ENCODE measurements around the gene CXorf49. TPM values are rescaled to one million over a fixed set of nuclear protein-coding genes. Genes with fewer than 3 reads are reported as not detected.
"Not testable (repeated sequence)": the region's sequence is repeated elsewhere in the genome, so short reads cannot be mapped to it uniquely, and the experiment has no call there.

CXorf49 gene
- total RNA-seq (2014; rRNA removed; shearing (Covaris generic)): not detected in 2 replicates
- polyA plus RNA-seq (2015; cell fraction: cytosol; rRNA removed): not detected in 2 replicates
- not detected in 2 replicates for polyA plus RNA-seq (2015; cell fraction: nucleus; rRNA removed)

DNA sequence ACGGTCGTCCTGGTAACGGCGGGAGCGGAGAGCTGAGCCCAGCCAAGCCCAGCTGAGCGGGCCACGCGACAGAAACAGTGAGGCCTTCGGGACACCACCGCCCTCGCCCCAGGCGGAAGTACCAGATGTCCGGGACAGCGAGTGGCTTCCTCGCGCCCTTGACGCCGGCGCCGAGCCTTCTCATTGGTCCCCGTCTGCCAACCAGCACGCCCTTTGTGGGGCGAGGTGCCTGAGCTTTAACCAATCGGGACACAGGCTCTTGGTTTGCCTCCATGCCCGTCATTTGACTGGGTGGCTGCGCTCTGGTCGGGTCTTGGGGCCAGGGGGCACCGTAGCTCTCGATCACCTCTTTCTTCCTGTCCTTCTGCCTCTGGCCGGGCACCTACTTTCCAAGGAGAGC is at the start of gene CXorf49:
Gene CXorf49 (minus strand): TSS at position 101 of the 400 bp plus-strand sequence. CDS start 134 bp downstream, outside the sequence.
- DNase-seq (ENCODE audit: low read depth): not testable (repeated sequence)

- not testable (repeated sequence) for DNase-seq (ENCODE audit: low read depth)
Measured at GRCh38 chrX:71767134-71767533, 49.0 kb upstream of the CXorf49 start.

GRCh38 chrX:71765613-71766012 is 47.5 kb upstream of the CXorf49 start:
- DNase-seq (ENCODE audit: low read depth): not testable (repeated sequence)

- not testable (repeated sequence) for DNase-seq (ENCODE audit: low read depth)
Measured at GRCh38 chrX:71764832-71765231, 46.7 kb upstream of the CXorf49 start.

DNA sequence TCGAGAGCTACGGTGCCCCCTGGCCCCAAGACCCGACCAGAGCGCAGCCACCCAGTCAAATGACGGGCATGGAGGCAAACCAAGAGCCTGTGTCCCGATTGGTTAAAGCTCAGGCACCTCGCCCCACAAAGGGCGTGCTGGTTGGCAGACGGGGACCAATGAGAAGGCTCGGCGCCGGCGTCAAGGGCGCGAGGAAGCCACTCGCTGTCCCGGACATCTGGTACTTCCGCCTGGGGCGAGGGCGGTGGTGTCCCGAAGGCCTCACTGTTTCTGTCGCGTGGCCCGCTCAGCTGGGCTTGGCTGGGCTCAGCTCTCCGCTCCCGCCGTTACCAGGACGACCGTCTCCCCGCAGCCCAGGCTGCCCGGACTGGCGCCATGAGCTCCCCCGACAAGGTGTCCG is 45.0 kb upstream of the CXorf49 start, which contains the start of gene CXorf49B:
Gene CXorf49B (plus strand): TSS at position 301 of the 400 bp plus-strand sequence. CDS start 75 bp downstream, at position 376.
- not testable (repeated sequence) for DNase-seq (ENCODE audit: low read depth)

DNA sequence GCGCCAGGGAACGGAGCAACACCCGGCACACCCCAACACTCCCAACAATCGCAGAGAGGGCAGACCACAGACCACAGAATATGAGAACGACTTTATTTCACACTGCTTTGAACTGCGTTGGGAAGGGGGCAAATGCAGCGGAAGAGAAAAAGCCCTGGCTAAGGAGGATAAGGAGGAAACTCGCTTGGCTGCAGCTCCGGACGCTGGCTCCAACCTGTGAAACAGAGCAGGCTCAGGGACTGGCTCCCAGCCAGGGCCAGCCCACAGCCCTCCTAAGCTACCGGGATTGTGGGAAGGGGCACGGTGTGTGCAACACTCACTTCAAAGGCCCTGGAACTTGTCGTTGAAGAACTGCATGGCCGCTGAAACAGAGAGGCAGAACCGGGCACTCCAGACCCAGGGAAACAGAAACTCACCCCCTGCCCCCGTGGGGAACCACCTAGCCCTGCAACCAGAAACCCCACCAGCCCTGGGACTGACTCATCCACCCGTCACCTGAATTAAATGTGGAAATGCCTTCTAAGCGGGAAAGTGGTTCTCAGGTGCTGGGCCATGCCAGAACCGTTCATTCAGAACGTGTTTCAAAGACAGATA is 42.7 kb upstream of the CXorf49 start:
- not testable (repeated sequence) for DNase-seq (ENCODE audit: low read depth)

DNA sequence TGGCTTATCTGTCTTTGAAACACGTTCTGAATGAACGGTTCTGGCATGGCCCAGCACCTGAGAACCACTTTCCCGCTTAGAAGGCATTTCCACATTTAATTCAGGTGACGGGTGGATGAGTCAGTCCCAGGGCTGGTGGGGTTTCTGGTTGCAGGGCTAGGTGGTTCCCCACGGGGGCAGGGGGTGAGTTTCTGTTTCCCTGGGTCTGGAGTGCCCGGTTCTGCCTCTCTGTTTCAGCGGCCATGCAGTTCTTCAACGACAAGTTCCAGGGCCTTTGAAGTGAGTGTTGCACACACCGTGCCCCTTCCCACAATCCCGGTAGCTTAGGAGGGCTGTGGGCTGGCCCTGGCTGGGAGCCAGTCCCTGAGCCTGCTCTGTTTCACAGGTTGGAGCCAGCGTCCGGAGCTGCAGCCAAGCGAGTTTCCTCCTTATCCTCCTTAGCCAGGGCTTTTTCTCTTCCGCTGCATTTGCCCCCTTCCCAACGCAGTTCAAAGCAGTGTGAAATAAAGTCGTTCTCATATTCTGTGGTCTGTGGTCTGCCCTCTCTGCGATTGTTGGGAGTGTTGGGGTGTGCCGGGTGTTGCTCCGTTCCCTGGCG is 2.3 kb upstream of the CXorf49 start:
- DNase-seq (ENCODE audit: low read depth): not testable (repeated sequence)

GRCh38 chrX:71719195-71719594 is 1.1 kb upstream of the CXorf49 start:
- DNase-seq (ENCODE audit: low read depth): not testable (repeated sequence)

- DNase-seq (ENCODE audit: low read depth): not testable (repeated sequence)
Measured at GRCh38 chrX:71716323-71716722, 1.8 kb downstream of the CXorf49 start.

DNA sequence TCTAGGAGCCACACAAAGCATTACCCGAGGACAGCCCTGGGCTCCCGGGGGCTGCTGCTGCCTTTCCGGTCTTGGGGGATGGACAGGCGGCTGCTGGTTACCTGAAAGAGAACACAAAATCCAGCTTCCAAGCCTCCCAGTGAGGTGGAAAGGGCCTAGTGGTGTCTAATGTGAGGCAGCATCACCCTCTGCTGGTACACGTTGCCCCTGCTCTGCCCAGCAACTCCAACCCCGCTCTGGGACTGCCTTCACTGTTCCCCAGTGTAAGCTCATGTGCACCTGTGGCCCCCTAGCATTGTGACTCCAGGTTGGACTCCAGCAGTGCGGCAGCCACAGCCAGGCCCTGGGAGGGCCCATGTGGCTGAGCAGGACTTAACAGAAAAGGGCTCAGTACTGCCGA is 2.5 kb downstream of the CXorf49 start:
- DNase-seq (ENCODE audit: low read depth): not testable (repeated sequence)

DNA sequence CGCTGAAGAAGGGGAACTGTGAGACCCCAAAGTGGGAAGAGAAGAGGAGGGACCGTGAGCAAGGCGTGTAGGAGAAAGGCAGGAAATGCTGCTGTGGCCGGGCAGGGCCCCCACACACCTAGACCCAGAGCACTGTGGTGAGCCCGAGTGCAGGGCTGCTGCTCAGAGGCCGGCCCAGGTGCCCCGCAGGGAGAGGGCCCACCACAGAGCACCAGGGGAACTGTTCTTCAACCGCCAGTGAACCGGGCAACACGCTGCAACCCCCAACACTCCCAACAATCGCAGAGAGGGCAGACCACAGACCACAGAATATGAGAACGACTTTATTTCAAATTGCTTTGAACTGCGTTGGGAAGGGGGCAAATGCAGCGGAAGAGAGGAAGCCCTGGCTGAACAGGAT is 4.0 kb downstream of the CXorf49 start:
- not testable (repeated sequence) for DNase-seq (ENCODE audit: low read depth)

DNA sequence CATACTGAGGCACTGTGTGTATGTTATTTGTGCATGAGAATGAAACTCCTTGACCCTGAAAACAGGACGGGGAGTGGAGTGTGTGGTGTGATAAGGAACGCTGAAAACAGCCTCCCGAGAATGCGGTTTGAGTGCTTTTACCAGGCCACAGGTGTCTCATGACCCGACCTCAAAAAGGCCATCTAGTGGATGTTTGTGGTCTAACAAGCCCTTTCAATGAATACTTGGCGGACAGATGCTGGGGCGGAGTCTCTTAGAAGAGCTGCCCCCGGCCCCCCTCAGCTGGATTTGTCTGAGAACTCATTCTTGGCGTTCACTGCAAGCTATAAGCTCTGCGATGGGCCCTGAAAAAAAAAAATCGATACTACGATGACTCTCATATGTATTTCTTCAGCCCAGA is 15.2 kb downstream of the CXorf49 start:
- not testable (repeated sequence) for DNase-seq (ENCODE audit: low read depth)

GRCh38 chrX:71699023-71699344 is 19.1 kb downstream of the CXorf49 start:
- not testable (repeated sequence) for DNase-seq (ENCODE audit: low read depth)

- not testable (repeated sequence) for DNase-seq (ENCODE audit: low read depth)
Measured at GRCh38 chrX:71698299-71699022, 19.6 kb downstream of the CXorf49 start.

DNA sequence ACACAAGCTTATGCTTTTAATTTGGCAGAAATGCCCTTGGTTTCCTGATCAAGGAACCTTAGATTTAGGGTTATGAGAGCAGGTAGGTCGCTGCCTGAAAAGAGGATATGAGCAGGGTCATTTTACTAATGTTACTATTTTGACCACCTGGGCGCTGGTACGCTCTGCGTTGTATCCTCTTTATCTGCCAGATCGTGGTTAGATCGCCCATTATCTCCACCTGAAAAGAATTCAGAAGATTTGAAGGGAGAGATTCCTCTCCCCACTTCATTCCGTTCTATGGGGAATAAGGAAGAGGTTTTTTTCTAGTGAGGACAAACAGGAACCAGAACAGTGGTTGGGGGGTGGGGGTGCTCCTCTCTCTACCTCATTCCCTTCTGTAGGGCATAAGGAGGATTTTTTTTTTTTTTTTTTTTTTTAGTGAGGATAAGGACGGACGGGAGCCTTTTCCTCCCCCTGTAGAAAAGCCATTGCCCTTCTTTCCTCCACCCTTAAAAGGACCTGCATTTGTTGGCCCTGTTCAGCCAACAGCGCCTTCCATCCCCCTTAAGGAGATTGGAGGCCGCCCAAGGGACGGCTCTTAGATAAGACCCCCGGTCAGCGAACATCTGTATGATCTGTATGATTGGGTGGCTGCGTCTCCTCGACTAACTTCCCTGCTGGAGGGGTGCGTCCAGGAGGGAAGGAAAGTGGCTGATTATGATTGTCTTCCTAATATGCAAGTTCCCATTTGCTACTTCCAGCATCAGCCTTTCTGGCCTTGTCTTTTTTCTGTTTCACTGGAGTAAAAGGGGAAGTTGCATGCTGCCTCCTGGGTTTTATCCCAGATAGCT is 20.4 kb downstream of the CXorf49 start:
- DNase-seq (ENCODE audit: low read depth): not testable (repeated sequence)

- not testable (repeated sequence) for DNase-seq (ENCODE audit: low read depth)
Measured at GRCh38 chrX:71696641-71697465, 21.2 kb downstream of the CXorf49 start.

DNA sequence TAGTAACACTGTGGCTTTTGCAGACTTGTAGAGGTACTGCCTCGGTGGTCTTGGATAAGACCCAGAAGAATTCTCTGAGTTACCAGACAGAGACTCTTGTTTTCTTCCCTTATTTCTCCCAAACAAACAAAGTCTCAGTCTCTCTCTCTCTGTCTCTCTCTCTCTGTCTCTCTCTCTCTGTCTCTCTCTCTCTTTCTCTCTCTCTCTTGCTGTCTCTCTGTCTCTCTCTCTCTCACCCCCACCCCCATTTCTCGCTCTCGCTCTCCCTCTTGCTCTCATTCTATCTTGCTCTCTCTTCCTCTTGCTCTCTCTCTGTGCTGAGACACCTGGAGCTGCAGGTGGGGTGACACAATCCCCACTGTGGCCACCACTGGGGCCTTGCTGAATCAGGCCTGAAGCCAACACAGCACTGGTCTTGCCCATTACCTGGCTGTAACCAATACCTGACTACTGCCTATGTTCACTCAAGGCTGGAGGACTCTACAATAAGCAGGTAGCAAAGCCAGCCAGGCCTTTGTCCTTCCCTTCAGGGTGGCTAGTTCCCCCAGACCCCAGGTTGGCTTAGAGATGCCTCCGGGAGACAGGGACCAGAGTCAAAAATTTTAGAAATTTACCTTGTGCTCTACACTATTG is 38.4 kb downstream of the CXorf49 start:
- no peak for DNase-seq (ENCODE audit: low read depth)

DNA sequence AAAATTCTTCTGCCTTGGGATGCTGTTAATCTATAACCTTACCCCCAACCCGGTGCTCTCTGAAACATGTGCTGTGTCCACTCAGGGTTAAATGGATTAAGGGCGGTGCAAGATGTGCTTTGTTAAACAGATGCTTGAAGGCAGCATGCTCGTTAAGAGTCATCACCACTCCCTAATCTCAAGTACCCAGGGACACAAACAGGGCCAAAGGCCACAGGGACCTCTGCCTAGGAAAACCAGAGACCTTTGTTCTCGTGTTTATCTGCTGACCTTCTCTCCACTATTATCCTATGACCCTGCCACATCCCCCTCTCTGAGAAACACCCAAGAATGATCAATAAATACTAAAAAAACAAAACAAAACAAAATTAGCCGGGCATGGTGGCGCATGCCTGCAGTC is 40.9 kb downstream of the CXorf49 start:
- DNase-seq (ENCODE audit: low read depth): not testable (repeated sequence)

GRCh38 chrX:71676068-71676795 is 41.9 kb downstream of the CXorf49 start:
- DNase-seq (ENCODE audit: low read depth): not testable (repeated sequence)

Measured in HT1080 (cell line).